Breast epithelium (tissue), 4 donors: ENCODE measurements around the gene G6PC2. TPM values are rescaled to one million over a fixed set of nuclear protein-coding genes. Genes with fewer than 3 reads are reported as not detected.
"Not testable (repeated sequence)": the region's sequence is repeated elsewhere in the genome, so short reads cannot be mapped to it uniquely, and the experiment has no call there.

Experiments used
- DNase-seq, 2 donors: peaks; one replicate each; pipeline ENCODE4 v3.0.0-alpha.2; 2019; ENCODE audit warnings: low spot score in 2 of 2
- H3K27ac ChIP-seq, 2 donors: fragments of 200-600 bp; sonication (generic) in 1 of 2; one replicate each; pipeline ENCODE4 v1.5.1; 2016 to 2019; ENCODE audit warnings: mild to moderate bottlenecking in 1 of 2
- H3K27me3 ChIP-seq, 2 donors: fragments of 200-600 bp; sonication (generic) in 1 of 2; one replicate each; pipeline versions ENCODE4 v1.5.1 to v1.6.0; 2017 to 2019; ENCODE audit warnings: control low read depth in 1 of 2, mild to moderate bottlenecking in 1 of 2
- H3K36me3 ChIP-seq: fragments of 200-600 bp; one replicate; pipeline ENCODE4 v1.5.1; 2019
- H3K4me1 ChIP-seq, 2 donors: fragments of 200-600 bp; sonication (generic); one replicate each; pipeline ENCODE4 v1.5.1; 2016 to 2019; ENCODE audit warnings: control low read depth in 1 of 2
- H3K4me3 ChIP-seq, 3 donors: fragments of 200-600 bp; sonication (generic); 1 replicate in 2 of 3; 2 replicates in 1 of 3; pipeline ENCODE4 v1.5.1; 2016 to 2019; ENCODE audit warnings: mild to moderate bottlenecking in 3 of 3, moderate library complexity in 2 of 3
- H3K9me3 ChIP-seq, 2 donors: fragments of 200-600 bp; sonication (generic) in 1 of 2; one replicate each; pipeline ENCODE4 v1.5.1; 2016 to 2019; ENCODE audit warnings: control low read depth in 1 of 2
- POLR2A ChIP-seq: fragments of 450-650 bp; IDR thresholded peaks from one replicate; pipeline ENCODE4 v1.6.1; 2016; ENCODE audit warnings: antibody characterized with exemption, mild to moderate bottlenecking, moderate library complexity
- POLR2AphosphoS5 ChIP-seq, 3 donors: sonication (generic); formaldehyde crosslinking; IDR thresholded peaks; one replicate each; pipeline ENCODE4 v1.6.1; 2017; ENCODE audit warnings: antibody characterized with exemption in 3 of 3
- intact Hi-C: fragments of 100-400 bp; cut with DNase I; formaldehyde crosslinking; loops from one replicate; pipeline ENCODE4 v1.15.1; 2023; ENCODE audit warnings: low total_unique reads
- total RNA-seq, 3 donors: library from RNA; depleted of rRNA; stranded (reverse); fragments of >200 nt; gene quantifications; one replicate each; pipeline ENCODE4 v1.1.0, GENCODE V29; 2016
- TF ChIP-seq, protein P1 (sequence below), 3 donors: fragments of 450-650 bp; IDR thresholded peaks; one replicate each; pipeline ENCODE4 v1.5.1; 2016 to 2017; ENCODE audit warnings: antibody characterized with exemption in 3 of 3, mild to moderate bottlenecking in 3 of 3, moderate library complexity in 3 of 3

The G6PC2 gene
- total RNA-seq, 3 donors from 2014 or later = not detected

- no peaks in the 10 kb centered on the region for H3K4me1 ChIP-seq
- DNase-seq = no peak
- H3K27me3 ChIP-seq = no peaks in the 10 kb centered on the region
- no peaks in the 10 kb centered on the region for H3K36me3 ChIP-seq
- intact Hi-C loops = no loop called here
- TF ChIP-seq, protein P1, sequence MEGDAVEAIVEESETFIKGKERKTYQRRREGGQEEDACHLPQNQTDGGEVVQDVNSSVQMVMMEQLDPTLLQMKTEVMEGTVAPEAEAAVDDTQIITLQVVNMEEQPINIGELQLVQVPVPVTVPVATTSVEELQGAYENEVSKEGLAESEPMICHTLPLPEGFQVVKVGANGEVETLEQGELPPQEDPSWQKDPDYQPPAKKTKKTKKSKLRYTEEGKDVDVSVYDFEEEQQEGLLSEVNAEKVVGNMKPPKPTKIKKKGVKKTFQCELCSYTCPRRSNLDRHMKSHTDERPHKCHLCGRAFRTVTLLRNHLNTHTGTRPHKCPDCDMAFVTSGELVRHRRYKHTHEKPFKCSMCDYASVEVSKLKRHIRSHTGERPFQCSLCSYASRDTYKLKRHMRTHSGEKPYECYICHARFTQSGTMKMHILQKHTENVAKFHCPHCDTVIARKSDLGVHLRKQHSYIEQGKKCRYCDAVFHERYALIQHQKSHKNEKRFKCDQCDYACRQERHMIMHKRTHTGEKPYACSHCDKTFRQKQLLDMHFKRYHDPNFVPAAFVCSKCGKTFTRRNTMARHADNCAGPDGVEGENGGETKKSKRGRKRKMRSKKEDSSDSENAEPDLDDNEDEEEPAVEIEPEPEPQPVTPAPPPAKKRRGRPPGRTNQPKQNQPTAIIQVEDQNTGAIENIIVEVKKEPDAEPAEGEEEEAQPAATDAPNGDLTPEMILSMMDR (IDR thresholded peaks at IDR 0.05) = no peak
- TF ChIP-seq POLR2A (no peak), POLR2AphosphoS5 (IDR thresholded peaks at IDR 0.05) (no peak)
- no peaks in the 10 kb centered on the region for H3K9me3 ChIP-seq
- no peak overlapping the region for H3K27ac ChIP-seq
- H3K4me3 ChIP-seq = no peak overlapping the region
Measured at GRCh38 chr2:168928113-168928831, 27.2 kb downstream of the G6PC2 start.

DNA sequence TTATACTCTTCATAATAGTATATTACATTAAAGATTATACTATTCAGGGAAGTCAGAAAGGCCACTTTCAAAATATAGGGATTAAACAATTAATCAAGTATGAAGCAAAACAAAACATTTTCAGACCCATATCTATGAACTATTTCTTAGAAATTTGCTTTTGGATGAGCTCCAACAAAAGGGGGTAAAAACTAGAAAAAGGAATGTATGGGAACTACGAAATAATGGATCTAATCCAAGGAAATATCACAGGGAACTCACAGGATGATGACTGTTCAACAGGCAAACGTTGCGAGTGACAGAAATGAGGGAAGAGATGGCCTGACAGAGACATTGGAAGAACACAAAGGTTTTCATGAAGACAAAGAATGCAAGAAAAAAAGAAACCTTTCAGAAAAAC lies 27.9 kb downstream of the G6PC2 start:
- Histone ChIP-seq H3K36me3 (no peaks in the 10 kb centered on the region), H3K9me3 (no peaks in the 10 kb centered on the region), H3K27me3 (no peaks in the 10 kb centered on the region), H3K4me1 (no peaks in the 10 kb centered on the region), H3K4me3 (no peak overlapping the region), H3K27ac (no peak overlapping the region)
- intact Hi-C loops = no loop called here
- TF ChIP-seq POLR2A = no peak
- TF ChIP-seq, protein P1 (IDR thresholded peaks at IDR 0.05) = no peak
- DNase-seq = no peak

- Histone ChIP-seq H3K27ac (no peak overlapping the region), H3K4me1 (no peaks in the 10 kb centered on the region), H3K36me3 (no peaks in the 10 kb centered on the region), H3K4me3 (no peak overlapping the region), H3K27me3 (no peaks in the 10 kb centered on the region), H3K9me3 (no peaks in the 10 kb centered on the region)
- DNase-seq = no peak
- intact Hi-C loops = no loop called here
- TF ChIP-seq, protein P1 (IDR thresholded peaks at IDR 0.05) = no peak
- TF ChIP-seq POLR2AphosphoS5 (IDR thresholded peaks at IDR 0.05) (no peak), POLR2A (no peak)
Measured at GRCh38 chr2:168930242-168930641, 29.2 kb downstream of the G6PC2 start.

DNA sequence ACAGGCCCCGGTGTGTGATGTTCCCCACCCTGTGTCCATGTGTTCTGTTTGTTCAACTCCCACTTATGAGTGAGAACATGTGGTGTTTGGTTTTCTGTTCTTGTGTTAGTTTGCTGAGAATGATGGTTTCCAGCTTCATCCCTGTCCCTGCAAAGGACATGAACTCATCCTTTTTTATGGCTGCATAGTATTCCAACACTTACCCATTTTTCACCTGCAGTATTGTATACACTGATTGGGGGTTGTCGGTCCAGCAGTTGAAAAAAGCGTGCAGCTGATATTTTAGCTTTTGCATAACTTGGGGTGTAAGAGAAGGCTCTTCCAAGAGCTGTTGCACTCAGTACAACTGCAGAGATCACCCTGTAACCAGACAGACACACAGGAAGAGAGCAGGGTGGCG lies 31.1 kb downstream of the G6PC2 start:
- intact Hi-C loops, H3K36me3 ChIP-seq, H3K27ac ChIP-seq, H3K9me3 ChIP-seq, H3K4me1 ChIP-seq, H3K27me3 ChIP-seq, H3K4me3 ChIP-seq, DNase-seq: not testable (repeated sequence)

DNA sequence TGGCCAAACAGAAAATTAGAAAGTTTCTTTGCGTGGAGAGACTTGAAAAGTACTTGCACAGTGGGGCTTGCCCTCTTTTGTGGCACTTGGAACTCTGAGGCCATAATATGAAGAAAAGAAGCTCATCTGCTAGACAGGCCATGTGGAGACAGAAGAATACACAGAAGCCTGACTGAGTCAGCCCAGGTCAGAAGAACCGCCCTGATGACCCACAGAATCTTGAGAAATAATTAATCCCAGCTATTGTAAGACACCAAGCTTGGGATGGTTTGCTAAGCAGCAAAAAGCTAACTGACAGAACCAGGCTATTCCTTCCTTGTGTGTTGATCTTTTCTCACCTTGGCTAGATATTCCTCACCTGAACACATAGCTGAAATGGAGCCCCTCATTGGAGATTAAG lies 33.7 kb downstream of the G6PC2 start:
- intact Hi-C loops = no loop called here
- no peaks in the 10 kb centered on the region for H3K4me1 ChIP-seq
- no peaks in the 10 kb centered on the region for H3K9me3 ChIP-seq
- no peak for DNase-seq
- H3K27ac ChIP-seq = no peak overlapping the region
- no peak overlapping the region for H3K4me3 ChIP-seq
- H3K27me3 ChIP-seq = no peaks in the 10 kb centered on the region
- TF ChIP-seq POLR2AphosphoS5 (IDR thresholded peaks at IDR 0.05) (no peak), POLR2A (no peak)
- TF ChIP-seq, protein P1 (IDR thresholded peaks at IDR 0.05) = no peak
- H3K36me3 ChIP-seq = no peaks in the 10 kb centered on the region
